Activated CD4-positive, alpha-beta T cell treated with anti-CD3 and anti-CD28 coated beads for 36 hours (primary cell): ENCODE data around the gene GOSR2. TPM values are rescaled to one million over a fixed set of nuclear protein-coding genes. Genes with fewer than 3 reads are reported as not detected.

Experiments used
- microRNA-seq: library from miRNA; unstranded; fragments of <30 nt; microRNA quantifications from one replicate; pipeline ENCODE4 v1.2.0, GENCODE V29; 2021; ENCODE audit warnings: borderline replicate concordance
- total RNA-seq, 2 experiments: library from RNA; stranded (reverse); gene quantifications; one replicate each; pipeline ENCODE4 v1.2.3, GENCODE V29; 2021

GOSR2 gene
- total RNA-seq, 2 experiments from 2014 or later = 38.9 to 42.7 TPM

Small RNA genes lying within 50 kb of the gene (microRNA-seq; reads per million reads assigned to microRNA genes)
- gene MIR5089 = not detected

Other genes with a start within 250 kb of the GOSR2 start
- under 1 TPM; 0.09 to 0.12 TPM for gene WNT3, start 104.5 kb upstream of the GOSR2 start, total RNA-seq
- gene WNT9B, start 71.6 kb upstream of the GOSR2 start, total RNA-seq = not detected
- gene RPRML, start 56.1 kb downstream of the GOSR2 start, total RNA-seq = not detected